GM12891 (cell line): ENCODE measurements around the gene PRAMEF33.
"Not testable (repeated sequence)": the region's sequence is repeated elsewhere in the genome, so short reads cannot be mapped to it uniquely, and the experiment has no call there.

Experiments
- POLR2A ChIP-seq: IDR thresholded peaks from 2 replicates; pipeline ENCODE4 v1.6.1; 2011; ENCODE audit warnings: low read depth, low read length, control low read depth
- POLR2AphosphoS5 ChIP-seq: IDR thresholded peaks from 2 replicates; pipeline ENCODE4 v1.6.1; 2011; ENCODE audit warnings: low read depth, low read length, control low read depth
- TAF1 ChIP-seq: IDR thresholded peaks from 2 replicates; pipeline ENCODE4 v1.6.1; 2011; ENCODE audit warnings: low read depth, low read length, control low read depth

GRCh38 chr1:13277016-13277415 is 26.3 kb upstream of the PRAMEF33 start:
- not testable (repeated sequence) for TF ChIP-seq TAF1, POLR2A, POLR2AphosphoS5
